B cell (primary cell): Measurements from ENCODE around the gene RSPH9. TPM values are rescaled to one million over a fixed set of nuclear protein-coding genes. Genes with fewer than 3 reads are reported as not detected.

Experiments
- ATAC-seq: fragments of 200-7000 bp; cut with Tn5 transposase; one replicate; pipeline ENCODE4 v1.10.0; 2021; ENCODE audit warnings: low read depth, mild to moderate bottlenecking, moderate number of reproducible peaks, moderate library complexity
- CTCF ChIA-PET: fragments of 350-600 bp; sonication (Branson Sonifier 250); formaldehyde crosslinking; loops from one replicate; lab custom pipeline; 2021; ENCODE audit warnings: antibody characterized with exemption, inconsistent platforms; lab: Charles Lee
- POLR2A ChIA-PET: fragments of 350-600 bp; sonication (Branson Sonifier 250); formaldehyde crosslinking; loops from one replicate; lab custom pipeline; 2021; ENCODE audit warnings: antibody characterized with exemption; lab: Charles Lee
- DNase-seq: peaks from one replicate; pipeline ENCODE4 v3.0.0; 2013
- H2AFZ ChIP-seq: 2 replicates; pipeline ENCODE4 v1.6.1; 2012; ENCODE audit warnings: mild to moderate bottlenecking, low read depth, low read length; ENCODE audit not compliant: insufficient read depth, poor library complexity, severe bottlenecking
- H3K27ac ChIP-seq, 2 donors: 1 replicate in 1 of 2; 2 replicates in 1 of 2; pipeline ENCODE4 v1.5.1; 2012 to 2013; ENCODE audit warnings: low read length in 2 of 2, mild to moderate bottlenecking in 2 of 2, moderate library complexity in 1 of 2
- H3K27me3 ChIP-seq, 4 experiments: fragments of 200-600 bp in 1 of 4; sonication (generic) in 1 of 4; replicated peaks in 1 of 4; 1 replicate in 2 of 4; 2 replicates in 2 of 4; pipeline versions ENCODE4 v1.6.1 to v1.7.0; 2013 to 2016; ENCODE audit warnings: low read length in 3 of 4, mild to moderate bottlenecking in 2 of 4, mixed read lengths in 1 of 4, moderate library complexity in 1 of 4; ENCODE audit not compliant: insufficient read depth in 4 of 4, control insufficient read depth in 3 of 4; ENCODE audit errors: control extremely low read depth in 1 of 4
- H3K36me3 ChIP-seq, 2 experiments: replicated peaks in 1 of 2; 1 replicate in 1 of 2; 2 replicates in 1 of 2; pipeline versions ENCODE4 v1.6.1 to v1.7.1; 2013; ENCODE audit warnings: low read length in 1 of 2; ENCODE audit not compliant: insufficient read depth in 2 of 2, control insufficient read depth in 1 of 2; ENCODE audit errors: control extremely low read depth in 1 of 2, extremely low read depth in 1 of 2
- H3K4me1 ChIP-seq, 2 donors: fragments of 200-600 bp in 1 of 2; sonication (generic) in 1 of 2; 1 replicate in 1 of 2; 2 replicates in 1 of 2; pipeline versions ENCODE4 v1.5.1 to v1.6.1; 2013 to 2017; ENCODE audit warnings: low read length in 2 of 2; ENCODE audit not compliant: control insufficient read depth in 2 of 2, insufficient read depth in 2 of 2
- H3K4me2 ChIP-seq: replicated peaks from 2 replicates; pipeline ENCODE3; 2012; ENCODE audit warnings: mild to moderate bottlenecking, low read depth, low read length; ENCODE audit not compliant: poor library complexity, severe bottlenecking
- H3K4me3 ChIP-seq, 5 experiments: fragments of 200-600 bp in 1 of 5; sonication (generic) in 1 of 5; 1 replicate in 3 of 5; 2 replicates in 2 of 5; pipeline versions ENCODE4 v1.5.1 to v1.7.0; 2011 to 2016; ENCODE audit warnings: low read length in 4 of 5, mild to moderate bottlenecking in 4 of 5, low read depth in 2 of 5, control low read depth in 1 of 5, moderate library complexity in 1 of 5; ENCODE audit not compliant: insufficient read depth in 1 of 5; ENCODE audit errors: control extremely low read depth in 1 of 5, extremely low read depth in 1 of 5
- H3K79me2 ChIP-seq: fragments of 200-600 bp; sonication (generic); one replicate; pipeline ENCODE4 v1.6.0; 2016; ENCODE audit warnings: low read length; ENCODE audit not compliant: control insufficient read depth, insufficient read depth
- H3K9ac ChIP-seq: fragments of 200-600 bp; sonication (generic); 2 replicates; pipeline ENCODE4 v1.6.1; 2017; ENCODE audit warnings: mild to moderate bottlenecking, low read length, moderate library complexity
- H3K9me3 ChIP-seq, 3 donors: one replicate each; pipeline versions ENCODE4 v1.6.1 to v1.7.1; 2013; ENCODE audit warnings: low read length in 2 of 3; ENCODE audit not compliant: control insufficient read depth in 2 of 3, insufficient read depth in 1 of 3; ENCODE audit errors: control extremely low read depth in 1 of 3
- H4K20me1 ChIP-seq: 2 replicates; pipeline ENCODE4 v1.6.0; 2012; ENCODE audit warnings: mild to moderate bottlenecking, low read length; ENCODE audit not compliant: insufficient read depth, control insufficient read depth, poor library complexity, severe bottlenecking
- H3K27ac Mint-ChIP-seq: one replicate; pipeline ENCODE4 v1.8.0; 2021; ENCODE audit warnings: mixed read lengths
- H3K27me3 Mint-ChIP-seq: one replicate; pipeline ENCODE4 v1.8.0; 2021; ENCODE audit warnings: mixed read lengths
- H3K4me1 Mint-ChIP-seq: one replicate; pipeline ENCODE4 v1.8.0; 2021; ENCODE audit warnings: mixed read lengths
- H3K4me3 Mint-ChIP-seq: one replicate; pipeline ENCODE4 v1.8.0; 2021; ENCODE audit warnings: mixed read lengths
- H3K9me3 Mint-ChIP-seq: one replicate; pipeline ENCODE4 v1.8.0; 2022; ENCODE audit warnings: mixed read lengths; ENCODE audit not compliant: insufficient read depth
- EZH2 ChIP-seq: IDR thresholded peaks from 2 replicates; pipeline ENCODE4 v1.6.1; 2012; ENCODE audit warnings: borderline replicate concordance, low read depth, mild to moderate bottlenecking, moderate library complexity, low read length; ENCODE audit not compliant: insufficient read depth, poor library complexity, severe bottlenecking
- WGBS: methylation state at CpG from one replicate; pipeline ENCODE4 v1.1.5; 2013; ENCODE audit warnings: missing lambda C conversion rate; ENCODE audit not compliant: insufficient coverage; 5-methylcytosine and 5-hydroxymethylcytosine counted together
- intact Hi-C: fragments of 100-400 bp; cut with micrococcal nuclease; formaldehyde crosslinking; loops from one replicate; pipeline ENCODE4 v1.10.0; 2022
- polyA plus RNA-seq: library from polyadenylated mRNA; depleted of rRNA; stranded (reverse); fragments of >200 nt; gene quantifications from 2 replicates; pipeline ENCODE4 v1.2.3, GENCODE V29; 2012
- total RNA-seq, 2 donors: library from RNA; stranded (reverse); fragments of 120-200 nt in 1 of 2; gene quantifications; 1 replicate in 1 of 2; 2 replicates in 1 of 2; pipeline versions ENCODE4 v1.2.3 to v1.2.4, GENCODE V29; 2013 to 2022
- TF ChIP-seq, protein P1 (sequence below): fragments of 200-600 bp; IDR thresholded peaks from one replicate; pipeline ENCODE4 v1.8.0; 2022; ENCODE audit warnings: antibody characterized with exemption, mild to moderate bottlenecking

RSPH9 gene
- total and polyA plus RNA-seq, 2 donors (not counting 1 experiment from before 2014, with no cell fraction given): 0.04 TPM; not detected in 1

DNA sequence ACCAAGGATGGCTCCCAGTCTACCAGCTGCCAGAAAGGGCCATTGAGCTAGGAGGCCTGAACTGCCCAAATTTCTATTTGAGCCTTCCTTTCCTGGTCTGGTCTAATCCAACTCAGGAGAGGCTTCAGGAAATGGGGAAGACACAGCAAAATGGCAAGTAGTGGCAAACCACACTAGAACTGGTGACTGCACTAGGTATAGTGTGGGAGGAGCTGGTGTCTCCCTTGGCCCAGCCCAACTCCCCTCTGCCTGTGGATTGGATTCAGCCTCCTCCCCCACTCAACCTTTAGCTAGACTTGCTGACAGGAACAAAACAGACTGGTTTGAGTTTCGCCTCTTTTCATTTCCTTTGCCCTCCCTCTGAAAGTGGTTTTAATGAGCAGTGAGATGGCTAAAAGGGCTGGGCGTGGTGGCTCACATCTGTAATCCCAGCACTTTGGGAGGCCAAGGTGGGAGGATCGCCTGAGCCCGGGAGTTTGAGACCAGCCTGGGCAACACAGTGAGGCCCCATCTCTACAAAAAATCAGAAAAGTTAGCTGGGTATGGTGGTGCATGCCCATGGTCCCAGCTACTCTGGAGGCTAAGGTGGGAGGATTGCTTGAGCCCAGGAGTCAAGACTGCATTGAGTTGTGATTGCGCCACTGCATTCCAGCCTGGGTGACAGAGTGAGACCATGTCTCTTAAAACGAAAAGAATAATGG is 25.2 kb downstream of the RSPH9 start:
- DNase-seq: no peak
- no peaks in the 10 kb centered on the region for H3K9me3 Mint-ChIP-seq

DNA sequence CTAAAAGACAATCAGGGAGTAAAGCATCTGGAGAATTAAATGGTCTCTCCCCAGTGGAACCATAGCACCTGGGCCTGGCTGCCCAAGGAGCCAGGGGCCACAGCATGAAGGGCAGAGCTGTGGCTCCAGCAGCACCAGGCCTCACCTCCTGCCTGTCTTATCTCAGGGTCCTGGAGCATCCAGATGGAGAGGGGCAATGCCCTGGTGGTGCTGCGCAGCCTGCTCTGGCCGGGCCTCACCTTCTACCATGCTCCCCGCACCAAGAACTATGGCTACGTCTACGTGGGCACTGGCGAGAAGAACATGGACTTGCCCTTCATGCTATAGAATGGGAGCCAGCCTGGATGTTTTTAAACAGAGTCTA is 25.8 kb downstream of the RSPH9 start:
- no peak for ATAC-seq
- Histone ChIP-seq H3K4me1 (peaks cover 13 to 15% of the 10 kb centered on the region in 2 donors), H3K79me2 (no peaks in the 10 kb centered on the region), H3K27me3 (no peaks in the 10 kb centered on the region), H2AFZ (no peak overlapping the region), H3K27ac (no peak overlapping the region), H3K9me3 (no peaks in the 10 kb centered on the region), H3K4me3 (no peak overlapping the region), H4K20me1 (no peaks in the 10 kb centered on the region), H3K36me3 (peaks cover 5 to 41% of the 10 kb centered on the region in 2 experiments), H3K9ac (no peak overlapping the region), H3K4me2 (no peak overlapping the region)
- no peak for DNase-seq
- intact Hi-C loops: no loop called here
- Mint-ChIP-seq H3K27me3 (no peaks in the 10 kb centered on the region), H3K27ac (no peak overlapping the region), H3K9me3 (no peaks in the 10 kb centered on the region), H3K4me3 (no peak overlapping the region), H3K4me1 (peaks cover 19% of the 10 kb centered on the region)
- 100% methylated on average over 6 of the region's 6 CpGs for WGBS
- TF ChIP-seq, protein P1, sequence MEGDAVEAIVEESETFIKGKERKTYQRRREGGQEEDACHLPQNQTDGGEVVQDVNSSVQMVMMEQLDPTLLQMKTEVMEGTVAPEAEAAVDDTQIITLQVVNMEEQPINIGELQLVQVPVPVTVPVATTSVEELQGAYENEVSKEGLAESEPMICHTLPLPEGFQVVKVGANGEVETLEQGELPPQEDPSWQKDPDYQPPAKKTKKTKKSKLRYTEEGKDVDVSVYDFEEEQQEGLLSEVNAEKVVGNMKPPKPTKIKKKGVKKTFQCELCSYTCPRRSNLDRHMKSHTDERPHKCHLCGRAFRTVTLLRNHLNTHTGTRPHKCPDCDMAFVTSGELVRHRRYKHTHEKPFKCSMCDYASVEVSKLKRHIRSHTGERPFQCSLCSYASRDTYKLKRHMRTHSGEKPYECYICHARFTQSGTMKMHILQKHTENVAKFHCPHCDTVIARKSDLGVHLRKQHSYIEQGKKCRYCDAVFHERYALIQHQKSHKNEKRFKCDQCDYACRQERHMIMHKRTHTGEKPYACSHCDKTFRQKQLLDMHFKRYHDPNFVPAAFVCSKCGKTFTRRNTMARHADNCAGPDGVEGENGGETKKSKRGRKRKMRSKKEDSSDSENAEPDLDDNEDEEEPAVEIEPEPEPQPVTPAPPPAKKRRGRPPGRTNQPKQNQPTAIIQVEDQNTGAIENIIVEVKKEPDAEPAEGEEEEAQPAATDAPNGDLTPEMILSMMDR: no peak
- no peak for TF ChIP-seq EZH2
- ChIA-PET CTCF (interaction anchor here (0.8 to 7.9 kb wide), 4 partner anchors 98 to 409 kb away, joined by 3 to 102 read pairs (median 34); partner anchors contain the start of gene VEGFA), POLR2A (no interaction called here)

More for the DNA sequence above, 25.2 kb downstream of the RSPH9 start:
- Mint-ChIP-seq H3K4me3 (no peak overlapping the region), H3K4me1 (peaks cover 19% of the 10 kb centered on the region), H3K27me3 (no peaks in the 10 kb centered on the region), H3K27ac (no peak overlapping the region)
- H4K20me1 ChIP-seq: no peaks in the 10 kb centered on the region
- no peak for ATAC-seq
- H2AFZ ChIP-seq: no peak overlapping the region
- peaks cover 5 to 36% of the 10 kb centered on the region in 2 experiments for H3K36me3 ChIP-seq
- no peaks in the 10 kb centered on the region for H3K9me3 ChIP-seq
- H3K4me2 ChIP-seq: no peak overlapping the region
- H3K4me3 ChIP-seq: no peak overlapping the region
- 100% methylated on average over 5 of the region's 6 CpGs for WGBS
- no peaks in the 10 kb centered on the region for H3K27me3 ChIP-seq
- TF ChIP-seq, protein P1: no peak
- TF ChIP-seq EZH2: no peak
- ChIA-PET CTCF (interaction anchor here (0.8 to 7.9 kb wide), 8 partner anchors 55 to 643 kb away, joined by 3 to 102 read pairs (median 7); partner anchors contain the start of genes AARS2 and VEGFA), POLR2A (no interaction called here)
- intact Hi-C loops: loop anchor here (5.0 kb wide), 2 partner anchors 43 to 52 kb away; partner anchors contain the start of gene GTPBP2
- H3K4me1 ChIP-seq: peaks cover 13 to 15% of the 10 kb centered on the region in 2 donors
- no peak overlapping the region for H3K27ac ChIP-seq
- H3K9ac ChIP-seq: no peak overlapping the region
- H3K79me2 ChIP-seq: no peaks in the 10 kb centered on the region
